Lower lobe of right lung (tissue), 2 donors: ENCODE results near the gene ATMIN. TPM values are rescaled to one million over a fixed set of nuclear protein-coding genes. Genes with fewer than 3 reads are reported as not detected.

Source experiments
- ATAC-seq, 2 donors: fragments of 200-7000 bp; cut with Tn5 transposase; one replicate each; pipeline ENCODE4 v1.9.1; 2020 to 2022; ENCODE audit warnings: mild to moderate bottlenecking in 2 of 2, moderate library complexity in 2 of 2
- DNase-seq: peaks from one replicate; pipeline ENCODE4 v3.0.0-alpha.2; 2020
- H3K27ac ChIP-seq: fragments of 200-600 bp; one replicate; pipeline ENCODE4 v1.8.0; 2022
- H3K27me3 ChIP-seq: fragments of 200-600 bp; one replicate; pipeline ENCODE4 v1.8.0; 2022; ENCODE audit warnings: low read depth
- H3K36me3 ChIP-seq: fragments of 200-600 bp; one replicate; pipeline ENCODE4 v1.8.0; 2022; ENCODE audit warnings: mild to moderate bottlenecking
- H3K4me1 ChIP-seq: fragments of 200-600 bp; one replicate; pipeline ENCODE4 v1.8.0; 2022
- H3K4me3 ChIP-seq: fragments of 200-600 bp; one replicate; pipeline ENCODE4 v1.8.0; 2022; ENCODE audit warnings: mild to moderate bottlenecking
- H3K9me3 ChIP-seq: fragments of 200-600 bp; one replicate; pipeline ENCODE4 v1.8.0; 2022
- intact Hi-C: fragments of 100-400 bp; cut with DNase I; formaldehyde crosslinking; loops from one replicate; pipeline ENCODE4 v1.11.0; 2022
- total RNA-seq: library from RNA; stranded (reverse); fragmentation: NEBNext Ultra II Directional; extraction: Animal tissue kit (Norgen Biotek cat#: 25700); gene quantifications from one replicate; pipeline ENCODE4 v1.2.1, GENCODE V29; 2021
- TF ChIP-seq, protein P1 (sequence below): fragments of 200-600 bp; IDR thresholded peaks from one replicate; pipeline ENCODE4 v1.8.0; 2022; ENCODE audit warnings: antibody characterized with exemption, mild to moderate bottlenecking
- donor health status: DM: no; HTN: yes; CAD: no; lungs with severe emphysema.

The ATMIN gene
- total RNA-seq, 1 donor from 2014 or later, result 29.7 TPM

DNA sequence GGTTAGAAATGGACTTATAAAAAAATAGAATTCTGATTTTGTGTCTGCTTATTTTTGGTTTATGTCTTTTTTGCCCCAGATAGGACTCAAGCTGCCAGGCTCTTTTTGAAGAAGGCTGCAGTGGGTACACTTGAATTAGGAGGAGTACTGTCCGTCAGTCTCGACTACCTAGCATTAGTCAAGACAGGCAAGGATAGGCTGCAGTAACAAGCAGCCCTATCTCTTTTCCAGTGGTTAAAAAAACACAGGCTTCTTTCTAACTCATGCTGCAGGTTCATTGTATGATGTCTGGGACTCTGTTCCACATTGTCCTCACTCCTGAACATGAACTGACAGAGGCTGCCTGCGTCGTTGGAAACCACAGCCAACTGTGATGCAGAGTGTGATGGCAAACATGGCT lies 33.4 kb downstream of the ATMIN start:
- H3K36me3 ChIP-seq, result no peaks in the 10 kb centered on the region
- H3K27ac ChIP-seq, result no peak overlapping the region
- TF ChIP-seq, protein P1, sequence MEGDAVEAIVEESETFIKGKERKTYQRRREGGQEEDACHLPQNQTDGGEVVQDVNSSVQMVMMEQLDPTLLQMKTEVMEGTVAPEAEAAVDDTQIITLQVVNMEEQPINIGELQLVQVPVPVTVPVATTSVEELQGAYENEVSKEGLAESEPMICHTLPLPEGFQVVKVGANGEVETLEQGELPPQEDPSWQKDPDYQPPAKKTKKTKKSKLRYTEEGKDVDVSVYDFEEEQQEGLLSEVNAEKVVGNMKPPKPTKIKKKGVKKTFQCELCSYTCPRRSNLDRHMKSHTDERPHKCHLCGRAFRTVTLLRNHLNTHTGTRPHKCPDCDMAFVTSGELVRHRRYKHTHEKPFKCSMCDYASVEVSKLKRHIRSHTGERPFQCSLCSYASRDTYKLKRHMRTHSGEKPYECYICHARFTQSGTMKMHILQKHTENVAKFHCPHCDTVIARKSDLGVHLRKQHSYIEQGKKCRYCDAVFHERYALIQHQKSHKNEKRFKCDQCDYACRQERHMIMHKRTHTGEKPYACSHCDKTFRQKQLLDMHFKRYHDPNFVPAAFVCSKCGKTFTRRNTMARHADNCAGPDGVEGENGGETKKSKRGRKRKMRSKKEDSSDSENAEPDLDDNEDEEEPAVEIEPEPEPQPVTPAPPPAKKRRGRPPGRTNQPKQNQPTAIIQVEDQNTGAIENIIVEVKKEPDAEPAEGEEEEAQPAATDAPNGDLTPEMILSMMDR, result no peak
- ATAC-seq, result no peak
- no peaks in the 10 kb centered on the region for H3K4me1 ChIP-seq
- no peaks in the 10 kb centered on the region for H3K9me3 ChIP-seq
- intact Hi-C loops, result no loop called here
- H3K4me3 ChIP-seq, result no peak overlapping the region
- DNase-seq, result no peak
- no peaks in the 10 kb centered on the region for H3K27me3 ChIP-seq

DNA sequence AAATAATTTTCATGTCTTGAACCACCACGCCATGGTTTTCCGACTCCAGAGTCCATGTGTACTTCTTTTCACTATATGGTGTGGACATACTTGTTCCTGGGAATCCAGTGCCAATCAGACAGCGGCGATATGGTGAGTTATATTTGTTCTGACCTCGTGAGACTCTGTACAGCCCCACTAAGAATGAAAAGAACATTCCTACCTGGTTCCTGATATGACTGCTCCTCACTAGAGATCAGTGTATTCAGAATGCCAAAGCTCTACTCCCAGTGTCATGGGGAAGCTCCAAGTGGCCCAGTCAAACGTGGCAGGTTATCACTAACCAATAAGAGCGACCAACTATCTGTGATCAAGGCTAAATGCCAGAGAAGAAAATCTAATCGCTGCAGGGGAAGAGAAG lies 35.3 kb downstream of the ATMIN start:
- Histone ChIP-seq H3K9me3 (no peaks in the 10 kb centered on the region), H3K4me3 (no peak overlapping the region), H3K27ac (no peak overlapping the region), H3K27me3 (no peaks in the 10 kb centered on the region), H3K36me3 (no peaks in the 10 kb centered on the region), H3K4me1 (no peaks in the 10 kb centered on the region)
- TF ChIP-seq, protein P1, result no peak
- no peak for ATAC-seq
- DNase-seq, result no peak
- intact Hi-C loops, result no loop called here

DNA sequence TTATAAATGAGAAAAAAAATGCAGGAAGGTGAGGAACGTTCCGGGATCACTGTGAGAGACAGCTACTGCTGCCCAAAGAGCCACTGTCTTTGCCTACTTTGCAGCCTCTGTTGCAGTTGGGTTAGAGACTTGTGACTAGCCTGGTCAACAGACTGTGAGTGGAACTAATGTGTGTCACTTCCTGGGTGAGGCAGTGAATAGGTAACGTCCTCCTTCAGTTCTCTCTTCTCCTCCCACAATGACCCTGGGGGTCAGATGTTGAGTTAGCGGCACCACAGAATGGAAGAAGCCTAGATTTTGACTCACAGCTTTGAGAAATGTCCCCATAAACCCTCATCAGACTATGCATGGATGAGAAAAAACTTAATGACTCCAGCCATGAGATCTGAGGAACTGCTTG lies 36.2 kb downstream of the ATMIN start:
- Histone ChIP-seq H3K4me3 (no peak overlapping the region), H3K4me1 (peaks cover 5% of the 10 kb centered on the region), H3K9me3 (no peaks in the 10 kb centered on the region), H3K27ac (no peak overlapping the region), H3K36me3 (no peaks in the 10 kb centered on the region), H3K27me3 (no peaks in the 10 kb centered on the region)
- intact Hi-C loops, result no loop called here
- TF ChIP-seq, protein P1, result no peak
- no peak for DNase-seq
- ATAC-seq, result no peak

DNA sequence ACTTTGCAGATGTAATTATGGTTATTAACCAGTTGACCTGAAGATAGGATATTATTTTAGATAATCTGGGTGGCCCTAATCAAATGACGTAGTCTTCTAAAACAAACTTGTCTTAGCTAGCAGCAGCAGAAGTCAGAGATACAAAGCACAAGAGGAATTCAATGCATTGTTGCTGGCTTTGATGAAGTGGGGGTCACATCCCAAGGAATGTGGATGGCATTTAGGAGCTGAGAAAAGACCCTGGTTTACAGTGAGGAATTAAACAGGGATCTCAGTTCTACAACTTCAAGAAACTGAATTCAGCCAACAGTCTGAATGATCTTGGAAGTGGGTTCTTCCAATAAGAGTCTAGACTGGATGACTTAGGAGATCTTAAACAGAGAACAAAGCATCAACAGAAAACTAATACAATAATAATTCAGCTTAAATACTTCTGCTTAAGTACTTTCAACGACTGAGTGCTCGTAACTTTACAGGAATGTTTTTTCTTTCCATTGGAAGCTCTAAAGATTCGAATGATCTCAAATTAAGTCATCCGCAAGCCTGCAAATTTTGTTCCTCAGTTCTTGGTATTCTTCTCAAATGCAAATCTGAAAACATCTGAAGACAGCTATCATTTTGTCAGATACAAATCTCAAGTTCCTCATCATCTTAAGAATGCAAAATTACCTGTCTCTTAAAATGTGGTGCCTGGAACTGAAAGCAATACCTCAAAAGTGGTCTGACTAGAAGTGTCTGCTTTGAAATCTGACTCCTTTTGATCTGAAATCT lies 38.1 kb downstream of the ATMIN start:
- H3K4me1 ChIP-seq, result peaks cover 11% of the 10 kb centered on the region

DNA sequence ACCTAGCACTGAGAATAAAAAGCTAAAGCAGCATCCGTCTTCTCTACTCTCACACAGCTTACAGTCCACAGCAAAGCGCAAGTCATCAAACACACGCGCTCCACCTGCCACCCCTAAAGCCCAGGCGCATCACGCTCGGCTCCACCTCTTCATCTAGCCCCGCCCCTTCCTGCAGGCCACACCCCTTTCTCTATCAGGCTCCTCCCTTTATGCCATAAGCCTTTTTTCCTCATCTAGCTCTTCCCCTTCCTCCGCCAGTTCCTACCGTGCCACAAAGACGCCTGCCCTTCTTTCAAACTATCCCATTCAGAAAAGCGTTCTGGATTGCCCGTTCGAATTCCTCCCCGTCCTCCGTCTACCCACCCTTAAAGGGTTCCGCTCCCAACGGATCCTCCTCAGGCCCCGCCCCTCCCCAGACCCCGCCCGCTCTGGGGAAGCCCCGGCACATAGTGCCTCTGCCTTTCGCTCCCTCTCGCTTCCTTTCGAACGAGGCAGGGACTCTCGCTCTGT lies 41.0 kb downstream of the ATMIN start:
- no peaks in the 10 kb centered on the region for H3K36me3 ChIP-seq
- intact Hi-C loops, result no loop called here
- H3K9me3 ChIP-seq, result no peaks in the 10 kb centered on the region
- peak; percentile 89 for DNase-seq
- peak overlapping the region; percentile 99 for H3K27ac ChIP-seq
- peak overlapping the region; percentile 82 for H3K4me3 ChIP-seq
- ATAC-seq, result peak; percentile 95 to 96
- H3K4me1 ChIP-seq, result peaks cover 11% of the 10 kb centered on the region
- TF ChIP-seq, protein P1, result no peak
- H3K27me3 ChIP-seq, result no peaks in the 10 kb centered on the region

More for the DNA sequence above, 38.1 kb downstream of the ATMIN start:
- no peak for DNase-seq
- TF ChIP-seq, protein P1, result no peak
- no peak for ATAC-seq
- no peaks in the 10 kb centered on the region for H3K36me3 ChIP-seq
- intact Hi-C loops, result no loop called here
- no peak overlapping the region for H3K27ac ChIP-seq
- H3K4me3 ChIP-seq, result no peak overlapping the region
- H3K9me3 ChIP-seq, result no peaks in the 10 kb centered on the region
- H3K27me3 ChIP-seq, result no peaks in the 10 kb centered on the region
